K562 (cell line): Measurements from ENCODE around the gene ITGAD.

Experiments
- NR3C1 ChIP-seq: sonication (generic); formaldehyde crosslinking; IDR thresholded peaks from 2 replicates; pipeline ENCODE4 v1.8.1; 2022; ENCODE audit warnings: missing genetic modification reagents
- POLR2AphosphoS5 ChIP-seq: IDR thresholded peaks from 2 replicates; pipeline ENCODE4 v1.6.1; 2011; ENCODE audit warnings: mild to moderate bottlenecking, low read depth, low read length, moderate library complexity; ENCODE audit not compliant: control insufficient read depth, insufficient read depth
- TF ChIP-seq, protein P1 (sequence below), 3 experiments: IDR thresholded peaks in 2 of 3; conservative IDR thresholded peaks in 1 of 3; 2 replicates each; pipeline ENCODE4 v1.5.1; 2011 to 2012; ENCODE audit warnings: low read length in 3 of 3, mild to moderate bottlenecking in 3 of 3, control low read depth in 2 of 3, improper control_type of control experiment in 1 of 3, inconsistent platforms in 1 of 3, low read depth in 1 of 3, mixed read lengths in 1 of 3, moderate library complexity in 1 of 3; ENCODE audit not compliant: insufficient read depth in 2 of 3
- TF ChIP-seq, protein P2 (sequence below), 2 experiments: fragments of 450-650 bp in 1 of 2; sonication (generic) in 1 of 2; formaldehyde crosslinking; conservative IDR thresholded peaks; 2 replicates each; pipeline versions ENCODE4 v1.4.0 to v1.8.1; 2020 to 2022; ENCODE audit warnings: mild to moderate bottlenecking in 1 of 2, missing genetic modification reagents in 1 of 2
- TF ChIP-seq, protein P3 (sequence below): fragments of 450-650 bp; IDR thresholded peaks from 2 replicates; pipeline ENCODE4 v1.7.0; 2016; ENCODE audit warnings: borderline replicate concordance

DNA sequence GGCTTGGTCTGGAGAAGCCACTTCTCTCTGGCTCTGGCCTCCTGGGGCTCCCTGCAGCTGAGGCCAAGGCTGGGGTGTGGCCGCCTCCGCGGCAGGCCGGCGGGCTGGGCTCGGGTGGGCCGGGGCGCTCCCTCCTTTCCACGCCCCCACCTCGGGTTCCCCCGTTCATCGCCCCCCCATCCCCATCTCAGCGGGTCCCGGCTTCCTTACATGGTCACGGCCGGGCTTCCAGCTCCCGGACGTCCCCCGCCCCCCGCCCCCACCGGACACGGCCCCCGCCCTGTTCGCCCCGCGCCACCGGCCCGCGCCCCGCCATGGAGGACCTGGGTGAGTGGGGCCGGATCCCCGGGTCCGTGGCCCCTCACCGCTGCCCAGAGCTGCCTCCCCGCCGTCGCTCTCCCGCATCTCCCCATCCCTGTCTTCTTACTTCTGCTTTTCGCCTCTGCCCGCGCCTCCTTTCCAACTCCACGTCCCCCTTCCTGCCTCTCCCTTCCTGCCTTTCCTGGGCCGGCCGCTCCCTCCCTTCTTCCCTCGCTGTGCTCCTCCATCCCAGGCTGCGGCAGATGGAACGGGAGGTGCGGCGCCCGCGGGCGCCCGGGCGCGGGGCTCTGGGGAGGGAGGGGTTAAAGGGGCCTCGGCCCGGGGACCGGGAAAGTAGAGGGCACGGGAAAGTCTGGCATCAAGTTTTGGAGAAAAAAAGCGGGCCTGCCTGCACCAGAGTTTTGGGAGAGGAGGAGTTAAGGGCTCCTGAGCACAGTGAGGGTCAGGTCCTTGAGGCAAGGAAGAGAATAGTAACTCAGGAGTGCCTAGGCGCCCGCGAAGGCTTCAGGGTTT, 79.0 kb downstream of the ITGAD start, which contains the start of gene TGFB1I1:
- TF ChIP-seq, protein P1, sequence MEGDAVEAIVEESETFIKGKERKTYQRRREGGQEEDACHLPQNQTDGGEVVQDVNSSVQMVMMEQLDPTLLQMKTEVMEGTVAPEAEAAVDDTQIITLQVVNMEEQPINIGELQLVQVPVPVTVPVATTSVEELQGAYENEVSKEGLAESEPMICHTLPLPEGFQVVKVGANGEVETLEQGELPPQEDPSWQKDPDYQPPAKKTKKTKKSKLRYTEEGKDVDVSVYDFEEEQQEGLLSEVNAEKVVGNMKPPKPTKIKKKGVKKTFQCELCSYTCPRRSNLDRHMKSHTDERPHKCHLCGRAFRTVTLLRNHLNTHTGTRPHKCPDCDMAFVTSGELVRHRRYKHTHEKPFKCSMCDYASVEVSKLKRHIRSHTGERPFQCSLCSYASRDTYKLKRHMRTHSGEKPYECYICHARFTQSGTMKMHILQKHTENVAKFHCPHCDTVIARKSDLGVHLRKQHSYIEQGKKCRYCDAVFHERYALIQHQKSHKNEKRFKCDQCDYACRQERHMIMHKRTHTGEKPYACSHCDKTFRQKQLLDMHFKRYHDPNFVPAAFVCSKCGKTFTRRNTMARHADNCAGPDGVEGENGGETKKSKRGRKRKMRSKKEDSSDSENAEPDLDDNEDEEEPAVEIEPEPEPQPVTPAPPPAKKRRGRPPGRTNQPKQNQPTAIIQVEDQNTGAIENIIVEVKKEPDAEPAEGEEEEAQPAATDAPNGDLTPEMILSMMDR (IDR thresholded peaks at IDR 0.05 in 2 of 3, conservative IDR thresholded peaks at IDR 0.05 in 1 of 3; ENCODE audit: insufficient read depth in 2 of 3, low read depth in 1 of 3, low read length in 3 of 3), result no peak
- TF ChIP-seq, protein P2, sequence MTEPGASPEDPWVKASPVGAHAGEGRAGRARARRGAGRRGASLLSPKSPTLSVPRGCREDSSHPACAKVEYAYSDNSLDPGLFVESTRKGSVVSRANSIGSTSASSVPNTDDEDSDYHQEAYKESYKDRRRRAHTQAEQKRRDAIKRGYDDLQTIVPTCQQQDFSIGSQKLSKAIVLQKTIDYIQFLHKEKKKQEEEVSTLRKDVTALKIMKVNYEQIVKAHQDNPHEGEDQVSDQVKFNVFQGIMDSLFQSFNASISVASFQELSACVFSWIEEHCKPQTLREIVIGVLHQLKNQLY (CRISPR knock-in tag; conservative IDR thresholded peaks at IDR 0.05), result no peak
- TF ChIP-seq, protein P3, sequence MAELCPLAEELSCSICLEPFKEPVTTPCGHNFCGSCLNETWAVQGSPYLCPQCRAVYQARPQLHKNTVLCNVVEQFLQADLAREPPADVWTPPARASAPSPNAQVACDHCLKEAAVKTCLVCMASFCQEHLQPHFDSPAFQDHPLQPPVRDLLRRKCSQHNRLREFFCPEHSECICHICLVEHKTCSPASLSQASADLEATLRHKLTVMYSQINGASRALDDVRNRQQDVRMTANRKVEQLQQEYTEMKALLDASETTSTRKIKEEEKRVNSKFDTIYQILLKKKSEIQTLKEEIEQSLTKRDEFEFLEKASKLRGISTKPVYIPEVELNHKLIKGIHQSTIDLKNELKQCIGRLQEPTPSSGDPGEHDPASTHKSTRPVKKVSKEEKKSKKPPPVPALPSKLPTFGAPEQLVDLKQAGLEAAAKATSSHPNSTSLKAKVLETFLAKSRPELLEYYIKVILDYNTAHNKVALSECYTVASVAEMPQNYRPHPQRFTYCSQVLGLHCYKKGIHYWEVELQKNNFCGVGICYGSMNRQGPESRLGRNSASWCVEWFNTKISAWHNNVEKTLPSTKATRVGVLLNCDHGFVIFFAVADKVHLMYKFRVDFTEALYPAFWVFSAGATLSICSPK, result no peak
- TF ChIP-seq POLR2AphosphoS5, result no peak
- TF ChIP-seq NR3C1 (CRISPR knock-in tag), result no peak
